SK-N-SH treated with all-trans-retinoic acid at 6 μM for 48 hours (cell line): ENCODE data around the gene KIRREL3.

Experiments
- ATAC-seq: fragments of 200-7000 bp; cut with Tn5 transposase; 3 replicates; pipeline ENCODE4 v1.9.1; 2020; ENCODE audit warnings: mild to moderate bottlenecking, moderate library complexity
- ARNTL ChIP-seq: fragments of 450-650 bp; formaldehyde crosslinking; IDR thresholded peaks from 2 replicates; pipeline ENCODE4 v1.5.0; 2020; ENCODE audit warnings: low read depth, mild to moderate bottlenecking, moderate library complexity, borderline replicate concordance
- BACH2 ChIP-seq: fragments of 250-450 bp; sonication (Bioruptor Pico); IDR thresholded peaks from 2 replicates; pipeline ENCODE4 v1.9.0; 2021; ENCODE audit warnings: mild to moderate bottlenecking, borderline replicate concordance
- ESRRG ChIP-seq: fragments of 250-450 bp; sonication (Bioruptor Pico); IDR thresholded peaks from 2 replicates; pipeline ENCODE4 v1.6.1; 2021; ENCODE audit warnings: mild to moderate bottlenecking
- GLIS3 ChIP-seq: fragments of 250-450 bp; sonication (Bioruptor Pico); IDR thresholded peaks from 2 replicates; pipeline ENCODE4 v1.5.0; 2020; ENCODE audit warnings: mild to moderate bottlenecking, moderate library complexity
- OSR1 ChIP-seq: fragments of 250-450 bp; sonication (Bioruptor Pico); IDR thresholded peaks from 2 replicates; pipeline ENCODE4 v1.8.0; 2022; ENCODE audit warnings: moderate library complexity, mild to moderate bottlenecking, inconsistent platforms
- PPARA ChIP-seq: fragments of 250-450 bp; sonication (Bioruptor Pico); IDR thresholded peaks from 2 replicates; pipeline ENCODE4 v1.5.0; 2020; ENCODE audit warnings: mild to moderate bottlenecking, borderline replicate concordance
- RARB ChIP-seq: fragments of 250-450 bp; sonication (Bioruptor Pico); IDR thresholded peaks from 2 replicates; pipeline ENCODE4 v1.8.0; 2021; ENCODE audit warnings: mild to moderate bottlenecking, moderate library complexity
- SNAI2 ChIP-seq: fragments of 250-450 bp; sonication (Bioruptor Pico); IDR thresholded peaks from 2 replicates; pipeline ENCODE4 v1.5.0; 2020; ENCODE audit warnings: mild to moderate bottlenecking, moderate library complexity
- TCF4 ChIP-seq: fragments of 250-450 bp; sonication (Bioruptor Pico); IDR thresholded peaks from 2 replicates; pipeline ENCODE4 v1.8.0; 2021; ENCODE audit warnings: mild to moderate bottlenecking, moderate library complexity, borderline replicate concordance
- TOX ChIP-seq: fragments of 250-450 bp; sonication (Bioruptor Pico); IDR thresholded peaks from 2 replicates; pipeline ENCODE4 v1.8.0; 2021; ENCODE audit warnings: mild to moderate bottlenecking, moderate library complexity, borderline replicate concordance
- ZFP3 ChIP-seq: fragments of 250-450 bp; sonication (Bioruptor Pico); IDR thresholded peaks from 2 replicates; pipeline ENCODE4 v1.5.0; 2020; ENCODE audit warnings: mild to moderate bottlenecking, moderate library complexity
- ZFP30 ChIP-seq: fragments of 450-650 bp; formaldehyde crosslinking; IDR thresholded peaks from 2 replicates; pipeline ENCODE4 v1.5.0; 2022; ENCODE audit warnings: mild to moderate bottlenecking, moderate library complexity
- ZNF565 ChIP-seq: fragments of 450-650 bp; formaldehyde crosslinking; conservative IDR thresholded peaks from 2 replicates; pipeline ENCODE4 v1.5.0; 2020; ENCODE audit warnings: low read depth, mild to moderate bottlenecking, moderate library complexity
- ZNF70 ChIP-seq: fragments of 450-650 bp; formaldehyde crosslinking; IDR thresholded peaks from 2 replicates; pipeline ENCODE4 v1.5.0; 2020; ENCODE audit warnings: mild to moderate bottlenecking, moderate library complexity
- ZNF8 ChIP-seq: fragments of 450-650 bp; formaldehyde crosslinking; IDR thresholded peaks from 2 replicates; pipeline ENCODE4 v1.5.0; 2020; ENCODE audit warnings: mild to moderate bottlenecking, moderate library complexity
- TF ChIP-seq, protein P1 (sequence below): fragments of 250-450 bp; sonication (Bioruptor Pico); IDR thresholded peaks from 2 replicates; pipeline ENCODE4 v1.5.1; 2021; ENCODE audit warnings: mild to moderate bottlenecking, moderate library complexity
- TF ChIP-seq, protein P2 (sequence below): fragments of 250-450 bp; sonication (Bioruptor Pico); IDR thresholded peaks from 2 replicates; pipeline ENCODE4 v1.8.0; 2021; ENCODE audit warnings: low read depth, mild to moderate bottlenecking, moderate library complexity, borderline replicate concordance
- TF ChIP-seq, protein P3 (sequence below): fragments of 250-450 bp; sonication (Bioruptor Pico); IDR thresholded peaks from 2 replicates; pipeline ENCODE4 v1.8.0; 2020; ENCODE audit warnings: mild to moderate bottlenecking, moderate library complexity, borderline replicate concordance
- TF ChIP-seq, protein P4 (sequence below): fragments of 250-450 bp; sonication (Bioruptor Pico); IDR thresholded peaks from 2 replicates; pipeline ENCODE4 v1.5.1; 2020; ENCODE audit warnings: low read depth, mild to moderate bottlenecking, moderate library complexity
- TF ChIP-seq, protein P5 (sequence below): fragments of 250-450 bp; sonication (Bioruptor Pico); IDR thresholded peaks from 2 replicates; pipeline ENCODE4 v1.5.0; 2020; ENCODE audit warnings: mild to moderate bottlenecking, moderate library complexity

The KIRREL3 gene

DNA sequence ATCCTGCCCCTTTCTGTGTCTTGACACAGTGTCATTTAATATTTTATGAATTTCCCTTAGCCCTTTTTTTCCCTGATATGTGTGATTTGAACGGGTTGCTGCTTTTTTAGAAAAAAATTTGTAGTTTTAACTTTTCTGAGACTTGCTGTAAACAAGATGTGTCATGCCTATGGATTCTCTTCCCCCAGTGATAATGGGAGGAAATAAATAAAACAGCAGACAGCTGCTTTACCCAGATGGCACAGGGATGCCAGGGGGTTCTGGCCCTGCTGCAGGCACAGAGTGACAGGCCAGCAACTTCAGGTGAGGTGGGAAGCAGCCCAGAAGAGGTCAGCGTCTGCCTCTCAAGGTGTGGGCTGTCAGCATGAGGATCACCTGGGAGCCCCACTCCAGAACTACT lies 266.9 kb downstream of the KIRREL3 start:
- ATAC-seq, result no peak
- TF ChIP-seq, protein P1, sequence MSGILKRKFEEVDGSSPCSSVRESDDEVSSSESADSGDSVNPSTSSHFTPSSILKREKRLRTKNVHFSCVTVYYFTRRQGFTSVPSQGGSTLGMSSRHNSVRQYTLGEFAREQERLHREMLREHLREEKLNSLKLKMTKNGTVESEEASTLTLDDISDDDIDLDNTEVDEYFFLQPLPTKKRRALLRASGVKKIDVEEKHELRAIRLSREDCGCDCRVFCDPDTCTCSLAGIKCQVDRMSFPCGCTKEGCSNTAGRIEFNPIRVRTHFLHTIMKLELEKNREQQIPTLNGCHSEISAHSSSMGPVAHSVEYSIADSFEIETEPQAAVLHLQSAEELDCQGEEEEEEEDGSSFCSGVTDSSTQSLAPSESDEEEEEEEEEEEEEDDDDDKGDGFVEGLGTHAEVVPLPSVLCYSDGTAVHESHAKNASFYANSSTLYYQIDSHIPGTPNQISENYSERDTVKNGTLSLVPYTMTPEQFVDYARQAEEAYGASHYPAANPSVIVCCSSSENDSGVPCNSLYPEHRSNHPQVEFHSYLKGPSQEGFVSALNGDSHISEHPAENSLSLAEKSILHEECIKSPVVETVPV (CRISPR knock-in tag), result no peak
- TF ChIP-seq BACH2 (no peak), ESRRG (no peak), OSR1 (CRISPR knock-in tag) (no peak), TOX (no peak), ARNTL (CRISPR knock-in tag) (no peak), GLIS3 (no peak), ZFP3 (CRISPR knock-in tag) (no peak), ZNF70 (CRISPR knock-in tag) (no peak), ZNF565 (CRISPR knock-in tag) (no peak), TCF4 (CRISPR knock-in tag) (no peak), RARB (no peak), ZFP30 (CRISPR knock-in tag) (no peak)
- TF ChIP-seq, protein P2, sequence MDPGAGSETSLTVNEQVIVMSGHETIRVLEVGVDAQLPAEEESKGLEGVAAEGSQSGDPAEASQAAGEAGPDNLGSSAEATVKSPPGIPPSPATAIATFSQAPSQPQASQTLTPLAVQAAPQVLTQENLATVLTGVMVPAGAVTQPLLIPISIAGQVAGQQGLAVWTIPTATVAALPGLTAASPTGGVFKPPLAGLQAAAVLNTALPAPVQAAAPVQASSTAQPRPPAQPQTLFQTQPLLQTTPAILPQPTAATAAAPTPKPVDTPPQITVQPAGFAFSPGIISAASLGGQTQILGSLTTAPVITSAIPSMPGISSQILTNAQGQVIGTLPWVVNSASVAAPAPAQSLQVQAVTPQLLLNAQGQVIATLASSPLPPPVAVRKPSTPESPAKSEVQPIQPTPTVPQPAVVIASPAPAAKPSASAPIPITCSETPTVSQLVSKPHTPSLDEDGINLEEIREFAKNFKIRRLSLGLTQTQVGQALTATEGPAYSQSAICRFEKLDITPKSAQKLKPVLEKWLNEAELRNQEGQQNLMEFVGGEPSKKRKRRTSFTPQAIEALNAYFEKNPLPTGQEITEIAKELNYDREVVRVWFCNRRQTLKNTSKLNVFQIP (CRISPR knock-in tag), result no peak
- TF ChIP-seq, protein P3, sequence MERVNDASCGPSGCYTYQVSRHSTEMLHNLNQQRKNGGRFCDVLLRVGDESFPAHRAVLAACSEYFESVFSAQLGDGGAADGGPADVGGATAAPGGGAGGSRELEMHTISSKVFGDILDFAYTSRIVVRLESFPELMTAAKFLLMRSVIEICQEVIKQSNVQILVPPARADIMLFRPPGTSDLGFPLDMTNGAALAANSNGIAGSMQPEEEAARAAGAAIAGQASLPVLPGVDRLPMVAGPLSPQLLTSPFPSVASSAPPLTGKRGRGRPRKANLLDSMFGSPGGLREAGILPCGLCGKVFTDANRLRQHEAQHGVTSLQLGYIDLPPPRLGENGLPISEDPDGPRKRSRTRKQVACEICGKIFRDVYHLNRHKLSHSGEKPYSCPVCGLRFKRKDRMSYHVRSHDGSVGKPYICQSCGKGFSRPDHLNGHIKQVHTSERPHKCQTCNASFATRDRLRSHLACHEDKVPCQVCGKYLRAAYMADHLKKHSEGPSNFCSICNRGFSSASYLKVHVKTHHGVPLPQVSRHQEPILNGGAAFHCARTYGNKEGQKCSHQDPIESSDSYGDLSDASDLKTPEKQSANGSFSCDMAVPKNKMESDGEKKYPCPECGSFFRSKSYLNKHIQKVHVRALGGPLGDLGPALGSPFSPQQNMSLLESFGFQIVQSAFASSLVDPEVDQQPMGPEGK (CRISPR knock-in tag), result no peak
- TF ChIP-seq, protein P4, sequence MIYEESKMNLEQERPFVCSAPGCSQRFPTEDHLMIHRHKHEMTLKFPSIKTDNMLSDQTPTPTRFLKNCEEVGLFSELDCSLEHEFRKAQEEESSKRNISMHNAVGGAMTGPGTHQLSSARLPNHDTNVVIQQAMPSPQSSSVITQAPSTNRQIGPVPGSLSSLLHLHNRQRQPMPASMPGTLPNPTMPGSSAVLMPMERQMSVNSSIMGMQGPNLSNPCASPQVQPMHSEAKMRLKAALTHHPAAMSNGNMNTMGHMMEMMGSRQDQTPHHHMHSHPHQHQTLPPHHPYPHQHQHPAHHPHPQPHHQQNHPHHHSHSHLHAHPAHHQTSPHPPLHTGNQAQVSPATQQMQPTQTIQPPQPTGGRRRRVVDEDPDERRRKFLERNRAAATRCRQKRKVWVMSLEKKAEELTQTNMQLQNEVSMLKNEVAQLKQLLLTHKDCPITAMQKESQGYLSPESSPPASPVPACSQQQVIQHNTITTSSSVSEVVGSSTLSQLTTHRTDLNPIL (CRISPR knock-in tag), result no peak

DNA sequence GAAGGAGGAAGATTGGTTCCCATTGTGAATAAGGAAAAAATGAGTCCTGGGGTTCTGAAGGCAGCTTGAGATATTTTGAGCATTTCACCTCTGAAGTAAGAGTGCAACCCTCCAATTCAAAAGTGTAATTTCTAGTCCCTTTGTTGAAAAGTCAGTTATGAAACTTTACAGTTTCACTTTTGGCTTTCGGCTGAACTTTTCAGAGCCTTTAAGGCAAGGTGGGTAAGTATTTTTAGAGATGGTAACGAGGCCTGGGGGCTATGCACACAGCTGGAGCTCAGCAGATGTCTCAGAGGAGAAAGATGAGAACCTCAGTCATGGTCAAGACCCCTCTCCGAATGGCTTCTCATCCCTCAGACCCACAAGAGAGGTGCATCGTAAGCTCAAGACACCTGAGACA lies 267.6 kb downstream of the KIRREL3 start:
- TF ChIP-seq ZNF8 (no peak), ZNF565 (CRISPR knock-in tag) (no peak)
- TF ChIP-seq, protein P5, sequence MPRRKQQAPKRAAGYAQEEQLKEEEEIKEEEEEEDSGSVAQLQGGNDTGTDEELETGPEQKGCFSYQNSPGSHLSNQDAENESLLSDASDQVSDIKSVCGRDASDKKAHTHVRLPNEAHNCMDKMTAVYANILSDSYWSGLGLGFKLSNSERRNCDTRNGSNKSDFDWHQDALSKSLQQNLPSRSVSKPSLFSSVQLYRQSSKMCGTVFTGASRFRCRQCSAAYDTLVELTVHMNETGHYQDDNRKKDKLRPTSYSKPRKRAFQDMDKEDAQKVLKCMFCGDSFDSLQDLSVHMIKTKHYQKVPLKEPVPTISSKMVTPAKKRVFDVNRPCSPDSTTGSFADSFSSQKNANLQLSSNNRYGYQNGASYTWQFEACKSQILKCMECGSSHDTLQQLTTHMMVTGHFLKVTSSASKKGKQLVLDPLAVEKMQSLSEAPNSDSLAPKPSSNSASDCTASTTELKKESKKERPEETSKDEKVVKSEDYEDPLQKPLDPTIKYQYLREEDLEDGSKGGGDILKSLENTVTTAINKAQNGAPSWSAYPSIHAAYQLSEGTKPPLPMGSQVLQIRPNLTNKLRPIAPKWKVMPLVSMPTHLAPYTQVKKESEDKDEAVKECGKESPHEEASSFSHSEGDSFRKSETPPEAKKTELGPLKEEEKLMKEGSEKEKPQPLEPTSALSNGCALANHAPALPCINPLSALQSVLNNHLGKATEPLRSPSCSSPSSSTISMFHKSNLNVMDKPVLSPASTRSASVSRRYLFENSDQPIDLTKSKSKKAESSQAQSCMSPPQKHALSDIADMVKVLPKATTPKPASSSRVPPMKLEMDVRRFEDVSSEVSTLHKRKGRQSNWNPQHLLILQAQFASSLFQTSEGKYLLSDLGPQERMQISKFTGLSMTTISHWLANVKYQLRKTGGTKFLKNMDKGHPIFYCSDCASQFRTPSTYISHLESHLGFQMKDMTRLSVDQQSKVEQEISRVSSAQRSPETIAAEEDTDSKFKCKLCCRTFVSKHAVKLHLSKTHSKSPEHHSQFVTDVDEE (CRISPR knock-in tag), result no peak
- no peak for ATAC-seq

DNA sequence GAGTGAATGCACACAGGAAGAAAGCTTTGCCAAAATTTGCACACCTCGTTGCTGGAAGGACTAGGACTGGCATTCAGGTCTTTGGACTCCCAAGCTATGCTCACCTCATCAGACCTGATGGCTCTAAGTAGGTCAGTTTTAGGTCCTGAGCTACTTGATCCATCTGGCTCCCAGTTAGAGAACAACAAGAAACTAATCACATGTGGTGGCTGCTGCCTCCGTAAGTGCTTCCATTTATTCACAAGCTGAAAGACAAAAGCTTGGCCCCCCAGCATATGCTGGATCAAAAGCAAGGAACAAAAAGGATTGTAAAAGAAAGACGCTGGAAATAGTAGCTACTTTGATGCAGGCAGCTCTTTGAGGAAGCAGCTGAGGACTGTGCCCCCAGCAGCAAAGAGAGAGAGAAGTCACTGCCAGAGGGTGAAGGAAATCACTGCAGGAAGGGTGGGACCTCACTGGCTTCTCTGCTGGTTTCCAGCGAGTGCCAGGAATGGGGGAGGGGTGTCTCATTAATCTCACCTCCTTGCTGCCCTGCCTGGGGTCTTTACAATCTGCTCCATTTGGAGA lies 268.9 kb downstream of the KIRREL3 start:
- TF ChIP-seq PPARA, result no peak
- no peak for TF ChIP-seq SNAI2 (CRISPR knock-in tag)
- no peak for TF ChIP-seq BACH2
- TF ChIP-seq TCF4 (CRISPR knock-in tag), result no peak
- TF ChIP-seq, protein P4 (CRISPR knock-in tag), result no peak
- TF ChIP-seq, protein P5 (CRISPR knock-in tag), result no peak
- no peak for TF ChIP-seq ZNF8
- TF ChIP-seq, protein P2 (CRISPR knock-in tag), result no peak
- no peak for TF ChIP-seq ZFP3 (CRISPR knock-in tag)
- no peak for TF ChIP-seq ZNF565 (CRISPR knock-in tag)
- TF ChIP-seq ZFP30 (CRISPR knock-in tag), result no peak
- TF ChIP-seq OSR1 (CRISPR knock-in tag), result no peak
- TF ChIP-seq GLIS3, result no peak
- no peak for ATAC-seq
